Breast epithelium (tissue), 3 donors: ENCODE results near the gene HTR4.

Experiments
- CTCF ChIP-seq, 3 donors: fragments of 450-650 bp; IDR thresholded peaks; one replicate each; pipeline ENCODE4 v1.5.1; 2016 to 2017; ENCODE audit warnings: antibody characterized with exemption in 3 of 3, mild to moderate bottlenecking in 3 of 3, moderate library complexity in 3 of 3
- POLR2A ChIP-seq: fragments of 450-650 bp; IDR thresholded peaks from one replicate; pipeline ENCODE4 v1.6.1; 2016; ENCODE audit warnings: antibody characterized with exemption, mild to moderate bottlenecking, moderate library complexity
- POLR2AphosphoS5 ChIP-seq, 3 donors: sonication (generic); formaldehyde crosslinking; IDR thresholded peaks; one replicate each; pipeline ENCODE4 v1.6.1; 2017; ENCODE audit warnings: antibody characterized with exemption in 3 of 3

GRCh38 chr5:148665431-148665830 lies 11.1 kb upstream of the HTR4 start:
- no peak for TF ChIP-seq POLR2AphosphoS5 (IDR thresholded peaks at IDR 0.05)
- no peak for TF ChIP-seq CTCF (IDR thresholded peaks at IDR 0.05)
- TF ChIP-seq POLR2A = no peak
